Femur (tissue), 1 donor: ENCODE data around the gene LIPM.
A peak's percentile ranks its signal among the peaks of the same experiment; 100 is the strongest.
"Not testable (repeated sequence)": the region's sequence is repeated elsewhere in the genome, so short reads cannot be mapped to it uniquely, and the experiment has no call there.

Experiments used
- DNase-seq: peaks from one replicate; pipeline ENCODE4 v3.0.0-alpha.2; 2017

LIPM gene

DNA sequence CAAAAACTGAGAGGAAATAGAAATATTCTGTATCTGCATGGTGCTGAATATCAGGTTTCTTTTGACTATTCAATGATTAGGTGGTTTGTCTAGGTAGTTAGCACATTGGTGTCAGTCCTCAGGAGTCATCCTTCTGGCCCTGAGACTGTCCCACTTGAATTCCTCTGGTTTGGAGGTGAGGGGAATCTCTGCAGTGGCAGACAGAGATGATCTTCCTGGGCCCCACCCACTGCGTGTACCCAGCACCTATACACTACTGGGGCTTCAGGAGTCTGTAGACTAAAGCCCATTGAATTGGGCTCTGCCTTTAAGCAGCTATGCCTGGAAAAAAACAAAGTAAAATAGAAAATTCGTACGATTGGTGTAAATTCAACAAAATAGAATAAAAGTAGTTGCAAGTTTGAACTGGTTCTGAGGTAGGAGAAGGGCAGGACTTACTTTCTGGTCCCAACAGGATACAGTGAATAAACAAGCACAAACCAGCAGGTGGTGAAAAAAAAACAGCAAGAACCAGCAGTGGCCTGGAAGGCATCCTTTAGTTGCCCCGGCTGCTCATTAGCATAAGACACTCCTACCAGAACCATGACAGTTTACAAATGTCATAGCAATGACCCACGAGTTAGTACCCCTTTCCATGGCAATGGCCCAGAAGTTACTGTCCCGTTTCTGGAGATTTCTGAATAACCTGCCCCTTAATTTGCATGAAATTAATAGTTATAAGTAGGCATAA is 1.7 kb downstream of the LIPM start:
- DNase-seq: no peak

- DNase-seq: no peak
Observed at GRCh38 chr10:88805361-88805760, 2.8 kb downstream of the LIPM start.

DNA sequence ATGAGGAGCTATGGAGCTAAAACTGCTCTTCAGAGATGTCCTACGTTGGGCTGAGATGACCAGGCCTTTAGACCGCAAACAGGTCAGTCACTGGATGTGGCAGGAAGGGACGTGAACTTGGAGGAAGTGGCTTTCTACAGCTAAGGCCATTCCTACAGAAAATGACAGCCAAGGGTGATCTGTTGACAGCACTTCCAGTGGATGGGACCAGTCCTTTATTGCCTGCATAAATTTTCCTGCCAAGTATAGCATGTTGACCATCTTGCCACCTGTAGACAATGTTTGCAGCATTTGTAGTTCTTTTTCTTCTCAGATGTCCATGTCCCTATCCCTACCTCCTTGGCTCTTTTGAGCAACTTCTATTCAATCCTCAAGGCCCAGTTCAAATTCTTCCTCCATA is 3.4 kb downstream of the LIPM start:
- no peak for DNase-seq

DNA sequence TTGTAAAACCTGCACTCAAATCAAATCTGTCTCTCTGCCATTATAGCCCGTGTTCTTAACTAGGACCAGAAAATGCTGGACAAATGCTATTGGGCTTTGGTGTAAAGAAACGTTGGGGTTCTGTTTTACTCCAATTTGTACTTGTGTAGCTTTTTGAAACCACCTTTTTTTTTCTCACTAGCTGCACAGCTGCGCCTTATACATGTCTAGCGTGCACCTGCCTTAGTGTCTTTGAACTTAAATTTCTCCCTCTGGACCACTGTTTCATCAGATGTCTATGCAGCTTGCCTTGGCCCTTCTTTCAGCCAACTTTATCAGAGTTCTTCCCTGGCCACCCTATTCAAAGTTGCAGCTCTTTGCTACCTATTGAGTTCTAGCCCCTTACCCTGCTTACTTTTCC is 7.1 kb downstream of the LIPM start:
- DNase-seq: no peak

GRCh38 chr10:88810196-88810961 is 7.8 kb downstream of the LIPM start:
- DNase-seq: no peak

- DNase-seq: no peak
Observed at GRCh38 chr10:88813200-88813599, 10.7 kb downstream of the LIPM start.

- DNase-seq: no peak
Observed at GRCh38 chr10:88819290-88819689, 16.8 kb downstream of the LIPM start.

GRCh38 chr10:88820748-88821401 is 18.3 kb downstream of the LIPM start:
- no peak for DNase-seq

DNA sequence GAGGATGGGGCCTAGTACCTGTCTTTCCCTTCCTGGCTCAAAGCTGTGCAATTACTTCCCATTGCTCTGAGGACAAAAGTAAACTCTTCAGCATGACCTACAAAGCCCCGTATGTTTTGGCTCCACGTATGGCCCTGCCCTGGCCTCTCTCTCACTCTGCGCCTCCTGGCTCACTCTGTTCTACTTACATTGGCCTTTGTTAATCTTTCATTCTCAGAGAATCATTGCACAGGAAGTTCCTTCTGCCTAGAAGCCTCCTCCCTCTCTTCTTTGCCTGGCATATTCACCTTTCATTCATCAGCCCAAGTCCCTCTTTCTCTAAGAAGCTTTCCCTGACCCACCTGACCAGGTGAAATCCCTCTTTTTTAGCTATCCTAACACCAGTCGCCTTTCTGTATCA is 23.9 kb downstream of the LIPM start:
- DNase-seq: no peak

DNA sequence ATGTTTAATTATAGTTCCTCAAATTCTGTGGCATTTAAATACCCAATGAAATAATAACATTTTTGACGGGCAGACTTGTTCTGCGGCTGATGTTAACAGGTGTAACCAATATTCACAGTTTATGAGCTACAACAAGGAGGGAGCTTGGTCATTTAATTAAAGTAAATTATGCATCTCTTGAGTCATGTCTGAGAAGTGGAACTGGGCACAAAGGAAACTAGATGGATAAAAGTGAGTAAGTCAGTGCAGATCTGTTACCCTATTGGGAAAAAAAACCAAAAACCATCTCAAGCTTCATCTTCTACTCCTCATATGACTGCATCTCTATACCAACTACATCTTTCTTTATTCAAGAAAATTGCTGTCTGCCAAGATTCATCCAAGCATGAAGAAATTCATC is 25.1 kb downstream of the LIPM start:
- no peak for DNase-seq

DNA sequence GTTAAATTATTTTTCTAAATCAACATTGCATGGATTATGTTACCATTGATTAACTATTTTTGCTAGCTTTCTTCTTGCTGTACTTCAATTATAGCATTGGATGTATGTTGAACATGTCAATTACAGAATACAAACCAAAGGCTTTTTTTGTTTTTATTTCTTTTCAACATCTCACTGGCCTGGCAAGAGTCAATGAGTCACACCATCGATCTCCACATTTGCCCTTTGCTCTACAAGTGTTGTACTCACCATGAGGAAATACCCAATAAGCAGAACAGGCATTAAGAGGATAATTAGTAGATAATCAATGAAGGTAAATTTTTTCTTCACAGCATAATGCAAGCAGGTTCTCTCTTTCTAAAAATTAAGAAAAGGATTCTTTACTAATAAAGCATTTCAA is 25.8 kb downstream of the LIPM start:
- DNase-seq: no peak

DNA sequence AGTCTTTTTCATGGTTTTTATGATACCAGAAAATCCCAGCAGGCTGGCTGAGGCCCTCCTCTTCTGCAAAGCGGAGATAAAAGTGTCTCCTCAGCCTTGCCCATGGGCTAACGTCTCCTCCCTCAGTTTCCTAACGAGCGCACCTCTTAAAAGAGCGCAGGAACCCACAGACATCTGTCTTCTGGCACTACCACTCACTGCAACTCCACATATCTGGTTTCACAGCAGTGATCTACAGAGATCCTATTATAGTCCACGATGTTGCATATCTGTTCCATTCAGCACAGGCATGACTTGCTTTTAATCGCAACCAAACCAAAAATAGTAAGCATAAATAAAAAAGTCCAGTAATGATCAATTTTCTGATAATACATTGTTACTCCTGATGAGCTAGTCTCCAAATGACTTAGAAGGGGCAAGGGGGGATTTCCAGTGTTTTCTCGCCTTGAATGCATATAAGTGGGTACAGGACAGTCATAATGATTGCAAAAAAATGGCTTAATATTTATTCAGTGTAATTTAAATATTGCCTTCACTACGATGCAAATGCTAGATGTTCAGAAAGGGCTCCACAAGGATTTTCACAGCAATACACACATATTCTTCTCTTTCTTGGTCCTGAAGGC is 28.2 kb downstream of the LIPM start:
- no peak for DNase-seq

DNA sequence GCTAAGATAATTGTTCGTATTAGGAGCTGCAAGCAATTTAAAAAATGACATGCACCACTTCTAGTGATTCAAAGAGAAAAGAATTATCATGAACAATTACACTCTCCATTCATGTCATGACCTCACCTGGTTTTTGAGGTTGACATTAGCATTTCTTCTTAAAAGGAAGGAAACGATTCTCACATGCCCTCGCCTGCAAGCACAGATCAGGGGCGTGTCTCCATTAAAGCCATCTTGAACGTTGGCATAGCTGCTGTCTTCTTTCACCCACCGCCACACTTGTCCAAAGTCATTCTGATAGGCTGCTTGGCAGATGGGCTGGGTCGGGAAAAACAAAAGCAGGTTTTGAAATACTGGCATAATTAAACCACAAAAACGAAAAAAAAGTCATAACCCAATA is 29.2 kb downstream of the LIPM start:
- no peak for DNase-seq

GRCh38 chr10:88832376-88832775 is 29.8 kb downstream of the LIPM start:
- DNase-seq: no peak

- no peak for DNase-seq
Observed at GRCh38 chr10:88833156-88833555, 30.6 kb downstream of the LIPM start.

DNA sequence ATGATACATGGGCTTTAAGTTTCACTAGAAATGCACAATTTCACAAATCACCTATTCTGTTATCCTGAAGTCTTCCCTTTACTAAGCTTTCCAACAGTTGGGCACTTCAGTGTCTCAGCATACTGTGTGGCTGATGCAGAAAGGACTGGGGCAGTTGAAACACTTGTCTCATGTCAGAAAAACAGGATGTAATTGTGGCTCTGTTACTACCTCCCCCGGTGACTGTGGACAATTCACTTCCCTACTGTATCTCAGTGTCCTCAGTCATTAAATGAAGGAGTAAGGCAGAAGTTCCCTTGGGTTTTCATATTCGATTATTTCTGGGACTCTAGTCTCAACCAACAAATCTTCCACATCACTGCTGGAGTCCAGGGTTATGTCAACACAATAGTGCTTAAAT is 31.2 kb downstream of the LIPM start:
- no peak for DNase-seq

DNA sequence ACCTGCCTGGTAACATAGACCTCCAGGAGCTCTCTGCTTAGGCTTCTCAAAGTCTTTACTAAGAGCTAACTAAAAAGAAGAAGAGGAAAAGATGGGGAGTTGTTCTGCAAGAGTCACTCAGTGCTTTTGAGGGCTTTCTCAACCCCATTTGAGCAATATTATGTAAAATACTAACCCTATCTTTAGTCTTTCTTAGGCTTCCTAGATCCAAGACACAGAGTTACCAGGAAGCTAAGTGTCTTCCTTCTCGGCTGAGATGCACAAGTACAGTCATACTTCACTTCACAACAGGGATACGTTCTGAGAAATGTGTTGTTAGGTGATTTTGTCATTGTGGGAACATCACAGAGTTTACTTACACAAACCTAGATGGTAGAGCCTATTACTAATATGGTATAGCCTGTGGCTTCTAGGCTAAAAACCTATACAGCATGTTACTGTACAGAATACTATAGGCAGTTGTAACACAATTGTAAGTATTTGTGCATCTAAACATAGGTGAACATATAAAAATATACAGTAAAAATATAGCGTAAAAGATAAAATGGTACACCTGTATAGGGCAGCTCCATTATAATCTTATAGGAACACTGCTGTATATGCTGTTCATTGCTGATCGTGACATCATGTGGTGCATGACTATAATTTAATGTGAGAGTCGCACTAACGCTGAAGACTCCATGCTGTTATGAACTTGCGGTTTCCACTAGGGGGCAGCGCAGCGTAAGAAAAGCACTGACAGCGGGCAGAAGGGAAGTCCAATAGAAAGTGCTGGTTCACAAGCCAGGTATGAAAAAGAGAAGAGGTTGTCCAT is 32.8 kb downstream of the LIPM start:
- DNase-seq: peak; percentile 89

GRCh38 chr10:88835910-88836221 is 33.3 kb downstream of the LIPM start:
- DNase-seq: no peak

DNA sequence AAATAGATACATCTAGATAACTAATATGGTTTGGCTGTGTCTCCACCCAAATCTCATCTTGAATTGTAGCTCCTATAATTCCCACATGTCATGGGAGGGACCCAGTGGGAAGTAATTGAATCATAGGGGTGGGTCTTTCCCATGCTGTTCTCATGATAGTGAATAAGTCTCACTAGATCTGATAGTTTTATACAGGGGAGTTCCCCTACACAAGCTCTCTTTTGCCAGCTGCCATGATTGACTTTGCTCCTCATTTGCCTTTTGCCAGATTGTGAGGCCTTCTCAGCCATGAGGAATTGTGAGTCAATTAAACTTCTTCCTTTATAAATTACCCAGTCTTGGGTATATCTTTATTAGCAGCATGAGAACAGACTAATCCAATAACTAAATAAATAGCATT is 35.1 kb downstream of the LIPM start:
- DNase-seq: not testable (repeated sequence)

- no peak for DNase-seq
Observed at GRCh38 chr10:88838766-88839350, 36.3 kb downstream of the LIPM start.

DNA sequence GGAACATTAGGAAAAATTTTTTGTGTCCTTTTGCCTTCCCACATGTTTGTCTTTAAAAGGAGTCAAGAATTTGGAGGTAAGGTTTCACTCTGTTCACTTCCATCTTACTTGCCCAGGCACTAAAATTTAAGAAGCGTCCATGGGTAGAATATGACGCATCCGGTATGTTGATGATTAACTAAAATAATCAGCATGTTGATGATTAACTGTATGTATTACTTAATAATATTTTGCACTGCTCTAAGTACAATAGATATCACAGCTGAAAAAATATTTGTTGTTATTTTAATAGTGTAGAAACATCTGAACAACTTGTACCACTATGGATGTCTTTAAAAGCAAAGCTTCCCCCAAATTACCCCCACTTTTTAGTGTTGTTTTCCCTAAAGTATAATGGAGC is 37.6 kb downstream of the LIPM start:
- no peak for DNase-seq

GRCh38 chr10:88840881-88841280 is 38.4 kb downstream of the LIPM start:
- no peak for DNase-seq
